ELR (cell line): ENCODE results near the gene TBC1D3H.
"Not testable (repeated sequence)": the region's sequence is repeated elsewhere in the genome, so short reads cannot be mapped to it uniquely, and the experiment has no call there.

Experiments used
- DNase-seq: peaks from one replicate; pipeline ENCODE4 v3.0.0-alpha.2; 2015; ENCODE audit warnings: low read depth

Gene TBC1D3H

GRCh38 chr17:36388385-36389245, at the start of gene TBC1D3H:
Gene TBC1D3H (minus strand): TSS chr17:36388435. CDS start chr17:36386895, 1,540 bp downstream.
- DNase-seq, result not testable (repeated sequence)

- not testable (repeated sequence) for DNase-seq
These were observed 40.7 kb upstream of the TBC1D3H start for GRCh38 chr17:36428891-36429290.

- DNase-seq, result not testable (repeated sequence)
These were observed 27.1 kb upstream of the TBC1D3H start for GRCh38 chr17:36415180-36415941.

- DNase-seq, result not testable (repeated sequence)
These were observed 2.9 kb upstream of the TBC1D3H start for GRCh38 chr17:36390943-36391645.

- DNase-seq, result not testable (repeated sequence)
These were observed 12.3 kb downstream of the TBC1D3H start for GRCh38 chr17:36375938-36376337.

GRCh38 chr17:36362496-36362895, 25.7 kb downstream of the TBC1D3H start:
- not testable (repeated sequence) for DNase-seq
